Ishikawa (cell line): ENCODE results near the gene MAGI1.

Experiments
- CEBPB ChIP-seq: IDR thresholded peaks from 2 replicates; pipeline ENCODE4 v1.6.1; 2012
- CREB1 ChIP-seq: IDR thresholded peaks from 2 replicates; pipeline ENCODE4 v1.6.1; 2012; ENCODE audit warnings: low read depth
- EP300 ChIP-seq: IDR thresholded peaks from 2 replicates; pipeline ENCODE4 v1.6.1; 2012; ENCODE audit warnings: borderline replicate concordance
- RAD21 ChIP-seq: IDR thresholded peaks from 2 replicates; pipeline ENCODE4 v1.6.1; 2012; ENCODE audit warnings: low read depth
- TAF1 ChIP-seq: IDR thresholded peaks from 2 replicates; pipeline ENCODE4 v1.6.1; 2012; ENCODE audit warnings: low read depth, mild to moderate bottlenecking
- TCF12 ChIP-seq: IDR thresholded peaks from 2 replicates; pipeline ENCODE4 v1.6.1; 2012; ENCODE audit warnings: low read depth
- TEAD4 ChIP-seq: IDR thresholded peaks from 2 replicates; pipeline ENCODE4 v1.6.1; 2012
- YY1 ChIP-seq: IDR thresholded peaks from 2 replicates; pipeline ENCODE4 v1.6.1; 2012; ENCODE audit warnings: low read depth
- TF ChIP-seq, protein P1 (sequence below): IDR thresholded peaks from 2 replicates; pipeline ENCODE4 v1.6.1; 2012; ENCODE audit warnings: low read depth, mild to moderate bottlenecking
- TF ChIP-seq, protein P2 (sequence below): IDR thresholded peaks from 2 replicates; pipeline ENCODE4 v1.6.1; 2012
- TF ChIP-seq, protein P3 (sequence below): IDR thresholded peaks from 2 replicates; pipeline ENCODE4 v1.6.1; 2012

DNA sequence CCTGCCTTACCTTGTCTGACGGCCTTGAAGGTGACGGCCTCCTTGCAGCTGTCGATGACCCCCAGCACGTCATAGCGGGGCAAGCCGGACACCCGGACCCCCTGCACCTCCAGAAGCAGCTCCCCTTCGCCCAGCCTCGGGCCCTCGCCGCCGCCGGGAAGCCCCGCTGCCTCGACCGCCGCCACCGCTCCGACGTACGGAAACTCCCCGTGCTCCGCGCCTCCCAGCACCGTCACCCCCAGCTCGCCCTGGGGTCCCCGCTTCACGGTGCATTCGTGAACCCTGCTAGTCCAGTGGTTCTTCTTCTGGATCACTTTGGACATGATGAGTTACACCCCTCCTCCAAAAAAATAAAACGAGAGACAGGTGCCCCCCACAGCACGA is 740 bp downstream of the MAGI1 start:
- TF ChIP-seq YY1 (no peak), EP300 (no peak), RAD21 (no peak), CEBPB (no peak), CREB1 (no peak), TCF12 (no peak), TAF1 (no peak), TEAD4 (no peak)
- TF ChIP-seq, protein P1, sequence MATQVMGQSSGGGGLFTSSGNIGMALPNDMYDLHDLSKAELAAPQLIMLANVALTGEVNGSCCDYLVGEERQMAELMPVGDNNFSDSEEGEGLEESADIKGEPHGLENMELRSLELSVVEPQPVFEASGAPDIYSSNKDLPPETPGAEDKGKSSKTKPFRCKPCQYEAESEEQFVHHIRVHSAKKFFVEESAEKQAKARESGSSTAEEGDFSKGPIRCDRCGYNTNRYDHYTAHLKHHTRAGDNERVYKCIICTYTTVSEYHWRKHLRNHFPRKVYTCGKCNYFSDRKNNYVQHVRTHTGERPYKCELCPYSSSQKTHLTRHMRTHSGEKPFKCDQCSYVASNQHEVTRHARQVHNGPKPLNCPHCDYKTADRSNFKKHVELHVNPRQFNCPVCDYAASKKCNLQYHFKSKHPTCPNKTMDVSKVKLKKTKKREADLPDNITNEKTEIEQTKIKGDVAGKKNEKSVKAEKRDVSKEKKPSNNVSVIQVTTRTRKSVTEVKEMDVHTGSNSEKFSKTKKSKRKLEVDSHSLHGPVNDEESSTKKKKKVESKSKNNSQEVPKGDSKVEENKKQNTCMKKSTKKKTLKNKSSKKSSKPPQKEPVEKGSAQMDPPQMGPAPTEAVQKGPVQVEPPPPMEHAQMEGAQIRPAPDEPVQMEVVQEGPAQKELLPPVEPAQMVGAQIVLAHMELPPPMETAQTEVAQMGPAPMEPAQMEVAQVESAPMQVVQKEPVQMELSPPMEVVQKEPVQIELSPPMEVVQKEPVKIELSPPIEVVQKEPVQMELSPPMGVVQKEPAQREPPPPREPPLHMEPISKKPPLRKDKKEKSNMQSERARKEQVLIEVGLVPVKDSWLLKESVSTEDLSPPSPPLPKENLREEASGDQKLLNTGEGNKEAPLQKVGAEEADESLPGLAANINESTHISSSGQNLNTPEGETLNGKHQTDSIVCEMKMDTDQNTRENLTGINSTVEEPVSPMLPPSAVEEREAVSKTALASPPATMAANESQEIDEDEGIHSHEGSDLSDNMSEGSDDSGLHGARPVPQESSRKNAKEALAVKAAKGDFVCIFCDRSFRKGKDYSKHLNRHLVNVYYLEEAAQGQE = no peak
- TF ChIP-seq, protein P2, sequence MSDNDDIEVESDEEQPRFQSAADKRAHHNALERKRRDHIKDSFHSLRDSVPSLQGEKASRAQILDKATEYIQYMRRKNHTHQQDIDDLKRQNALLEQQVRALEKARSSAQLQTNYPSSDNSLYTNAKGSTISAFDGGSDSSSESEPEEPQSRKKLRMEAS = no peak
- TF ChIP-seq, protein P3, sequence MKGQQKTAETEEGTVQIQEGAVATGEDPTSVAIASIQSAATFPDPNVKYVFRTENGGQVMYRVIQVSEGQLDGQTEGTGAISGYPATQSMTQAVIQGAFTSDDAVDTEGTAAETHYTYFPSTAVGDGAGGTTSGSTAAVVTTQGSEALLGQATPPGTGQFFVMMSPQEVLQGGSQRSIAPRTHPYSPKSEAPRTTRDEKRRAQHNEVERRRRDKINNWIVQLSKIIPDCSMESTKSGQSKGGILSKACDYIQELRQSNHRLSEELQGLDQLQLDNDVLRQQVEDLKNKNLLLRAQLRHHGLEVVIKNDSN = no peak
